ENCODE measurements around the gene DIPK1C. TPM values are rescaled to one million over a fixed set of nuclear protein-coding genes. Genes with fewer than 3 reads are reported as not detected.

The DIPK1C gene
- total RNA-seq, 1 experiment from 2014 or later = not detected

DNA sequence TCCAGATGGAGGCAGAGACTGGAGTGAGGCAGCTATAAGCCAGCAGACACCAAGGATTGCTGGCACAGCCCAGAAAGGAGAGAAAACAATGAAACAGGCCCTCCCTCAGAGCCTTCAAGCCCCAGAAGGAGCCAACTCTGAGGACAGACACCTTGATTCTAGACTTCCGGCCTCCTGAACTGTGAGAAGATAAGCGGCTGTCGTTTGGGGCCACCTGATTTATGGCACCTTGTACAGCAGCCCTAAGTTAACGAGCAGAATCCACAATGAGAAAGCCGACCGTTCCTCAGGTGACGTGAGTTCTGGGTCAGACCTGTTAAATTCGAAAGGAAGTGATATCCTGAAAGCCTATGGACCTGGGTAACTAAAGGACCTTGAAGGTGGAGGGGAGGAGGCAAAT is 31.8 kb upstream of the DIPK1C start:
- Mint-ChIP-seq H3K27ac (no peak overlapping the region), H3K4me1 (peaks cover 8% of the 10 kb centered on the region; the same call in 1 of the 2 replicates), H3K4me3 (no peak overlapping the region), H3K9me3 (peaks cover 12% of the 10 kb centered on the region), H3K27me3 (ENCODE audit: low read depth) (no peaks in the 10 kb centered on the region; the same call in 1 of the 2 replicates), H3K36me3 (no peaks in the 10 kb centered on the region; the same call in 1 of the 2 replicates)
- ChIA-PET CTCF (no interaction called here), POLR2A (no interaction called here)
- DNase-seq (ENCODE audit: low spot score) = no peak
- TF ChIP-seq ZNF396 (CRISPR knock-in tag; IDR thresholded peaks at IDR 0.05; ENCODE audit: borderline replicate concordance) = no peak
- TF ChIP-seq ZNF671 (CRISPR knock-in tag; IDR thresholded peaks at IDR 0.05) = no peak
- no peak for TF ChIP-seq MLX (CRISPR knock-in tag; IDR thresholded peaks at IDR 0.05)
- TF ChIP-seq ARID4B (CRISPR knock-in tag; IDR thresholded peaks at IDR 0.05; ENCODE audit: borderline replicate concordance) = no peak
- no peak for TF ChIP-seq AFF4 (CRISPR knock-in tag; IDR thresholded peaks at IDR 0.05; ENCODE audit: borderline replicate concordance)
- no peak for TF ChIP-seq ETV6 (CRISPR knock-in tag; IDR thresholded peaks at IDR 0.05)
- TF ChIP-seq E2F1 (CRISPR knock-in tag; IDR thresholded peaks at IDR 0.05) = no peak
- no peak for TF ChIP-seq EMX1 (CRISPR knock-in tag; IDR thresholded peaks at IDR 0.05)
- no peak for TF ChIP-seq ATF3 (CRISPR knock-in tag; conservative IDR thresholded peaks at IDR 0.05)
- no peak for TF ChIP-seq E2F5 (CRISPR knock-in tag; IDR thresholded peaks at IDR 0.05)
- TF ChIP-seq ZNF532 (CRISPR knock-in tag; IDR thresholded peaks at IDR 0.05; ENCODE audit: borderline replicate concordance) = no peak
- TF ChIP-seq, protein P1, sequence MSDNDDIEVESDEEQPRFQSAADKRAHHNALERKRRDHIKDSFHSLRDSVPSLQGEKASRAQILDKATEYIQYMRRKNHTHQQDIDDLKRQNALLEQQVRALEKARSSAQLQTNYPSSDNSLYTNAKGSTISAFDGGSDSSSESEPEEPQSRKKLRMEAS (CRISPR knock-in tag; IDR thresholded peaks at IDR 0.05) = no peak
- TF ChIP-seq FOXP4 (CRISPR knock-in tag; IDR thresholded peaks at IDR 0.05) = no peak
- no peak for TF ChIP-seq ESRRA (CRISPR knock-in tag; IDR thresholded peaks at IDR 0.05; ENCODE audit: borderline replicate concordance)
- no peak for TF ChIP-seq OVOL2 (CRISPR knock-in tag; IDR thresholded peaks at IDR 0.05; ENCODE audit: borderline replicate concordance)
- TF ChIP-seq TEAD4 (CRISPR knock-in tag; IDR thresholded peaks at IDR 0.05) = no peak
- no peak for TF ChIP-seq NR3C1 (CRISPR knock-in tag; conservative IDR thresholded peaks at IDR 0.05; ENCODE audit: low read depth)
- ATAC-seq = no peak
